ENCODE results near the gene ATP5MC2. TPM values are rescaled to one million over a fixed set of nuclear protein-coding genes. Genes with fewer than 3 reads are reported as not detected.

ATP5MC2 gene
- polyA plus RNA-seq, 1 donor from 2014 or later, result 331 TPM

GRCh38 chr12:53622724-53623123 lies 53.2 kb downstream of the ATP5MC2 start:
- Histone ChIP-seq H3K27me3 (ENCODE audit: insufficient read depth, low read depth, low read length) (no peaks in the 10 kb centered on the region), H3K4me2 (ENCODE audit: low read length) (no peak overlapping the region), H3K79me2 (replicated peaks; ENCODE audit: insufficient read depth, low read length) (peaks cover 44% of the 10 kb centered on the region), H2AFZ (ENCODE audit: low read depth, low read length) (no peak overlapping the region), H3K27ac (ENCODE audit: low read length) (no peak overlapping the region), H3K4me3 (ENCODE audit: low read length) (no peak overlapping the region), H3K9me2 (ENCODE audit: insufficient read depth, low read length) (no peaks in the 10 kb centered on the region), H3K36me3 (ENCODE audit: insufficient read depth, low read length) (no peaks in the 10 kb centered on the region), H3K9me3 (ENCODE audit: low read length) (no peaks in the 10 kb centered on the region), H3K9ac (ENCODE audit: low read length) (no peak overlapping the region), H3F3A (ENCODE audit: insufficient read depth, low read length, poor library complexity, severe bottlenecking) (no peaks in the 10 kb centered on the region), H4K20me1 (ENCODE audit: insufficient read depth) (no peaks in the 10 kb centered on the region)
- TF ChIP-seq RAD21 (conservative IDR thresholded peaks at IDR 0.05) (no peak), MXI1 (conservative IDR thresholded peaks at IDR 0.05; ENCODE audit: poor library complexity, severe bottlenecking) (no peak), SMC3 (conservative IDR thresholded peaks at IDR 0.05; ENCODE audit: poor library complexity) (no peak), POLR2AphosphoS5 (IDR thresholded peaks at IDR 0.05) (no peak), TAF1 (IDR thresholded peaks at IDR 0.05; ENCODE audit: low read depth) (no peak), EP300 (conservative IDR thresholded peaks at IDR 0.05; ENCODE audit: poor library complexity, severe bottlenecking) (no peak), EZH2 (IDR thresholded peaks at IDR 0.05; ENCODE audit: borderline replicate concordance, insufficient read depth, low read length, poor library complexity, severe bottlenecking) (no peak), REST (IDR thresholded peaks at IDR 0.05; ENCODE audit: borderline replicate concordance) (no peak)
- TF ChIP-seq, protein P1, sequence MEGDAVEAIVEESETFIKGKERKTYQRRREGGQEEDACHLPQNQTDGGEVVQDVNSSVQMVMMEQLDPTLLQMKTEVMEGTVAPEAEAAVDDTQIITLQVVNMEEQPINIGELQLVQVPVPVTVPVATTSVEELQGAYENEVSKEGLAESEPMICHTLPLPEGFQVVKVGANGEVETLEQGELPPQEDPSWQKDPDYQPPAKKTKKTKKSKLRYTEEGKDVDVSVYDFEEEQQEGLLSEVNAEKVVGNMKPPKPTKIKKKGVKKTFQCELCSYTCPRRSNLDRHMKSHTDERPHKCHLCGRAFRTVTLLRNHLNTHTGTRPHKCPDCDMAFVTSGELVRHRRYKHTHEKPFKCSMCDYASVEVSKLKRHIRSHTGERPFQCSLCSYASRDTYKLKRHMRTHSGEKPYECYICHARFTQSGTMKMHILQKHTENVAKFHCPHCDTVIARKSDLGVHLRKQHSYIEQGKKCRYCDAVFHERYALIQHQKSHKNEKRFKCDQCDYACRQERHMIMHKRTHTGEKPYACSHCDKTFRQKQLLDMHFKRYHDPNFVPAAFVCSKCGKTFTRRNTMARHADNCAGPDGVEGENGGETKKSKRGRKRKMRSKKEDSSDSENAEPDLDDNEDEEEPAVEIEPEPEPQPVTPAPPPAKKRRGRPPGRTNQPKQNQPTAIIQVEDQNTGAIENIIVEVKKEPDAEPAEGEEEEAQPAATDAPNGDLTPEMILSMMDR (IDR thresholded peaks at IDR 0.05; ENCODE audit: poor library complexity, severe bottlenecking), result no peak

DNA sequence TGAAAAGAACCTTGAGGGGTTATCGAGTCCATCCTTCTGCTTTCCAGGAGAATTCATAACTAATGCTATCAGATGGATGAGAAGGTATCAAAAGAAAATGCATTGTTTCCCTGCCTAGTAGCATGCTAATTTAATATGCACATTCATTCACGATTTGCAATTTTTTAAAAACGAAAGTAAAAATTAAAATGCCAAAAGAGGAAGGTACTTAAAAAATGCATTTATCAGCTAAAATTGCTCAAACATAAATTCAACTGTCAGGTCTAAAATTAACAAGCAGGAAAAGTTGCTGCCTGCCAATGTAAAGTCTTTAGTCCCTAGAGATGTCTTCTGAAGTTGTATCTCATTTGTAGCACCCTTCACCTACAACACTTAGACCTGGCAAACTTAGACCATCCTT lies 57.6 kb downstream of the ATP5MC2 start:
- Histone ChIP-seq H3F3A (ENCODE audit: insufficient read depth, low read length, poor library complexity, severe bottlenecking) (no peaks in the 10 kb centered on the region), H3K9me3 (ENCODE audit: low read length) (no peaks in the 10 kb centered on the region), H3K9ac (ENCODE audit: low read length) (no peak overlapping the region), H3K9me2 (ENCODE audit: insufficient read depth, low read length) (no peaks in the 10 kb centered on the region), H3K36me3 (ENCODE audit: insufficient read depth, low read length) (no peaks in the 10 kb centered on the region), H3K27ac (ENCODE audit: low read length) (no peak overlapping the region), H3K4me3 (ENCODE audit: low read length) (no peak overlapping the region), H4K20me1 (ENCODE audit: insufficient read depth) (no peaks in the 10 kb centered on the region), H3K4me2 (ENCODE audit: low read length) (no peak overlapping the region), H3K27me3 (ENCODE audit: insufficient read depth, low read depth, low read length) (no peaks in the 10 kb centered on the region), H2AFZ (ENCODE audit: low read depth, low read length) (no peak overlapping the region), H3K79me2 (replicated peaks; ENCODE audit: insufficient read depth, low read length) (peaks cover 30% of the 10 kb centered on the region)
- TF ChIP-seq REST (IDR thresholded peaks at IDR 0.05; ENCODE audit: borderline replicate concordance), result no peak
- TF ChIP-seq EP300 (conservative IDR thresholded peaks at IDR 0.05; ENCODE audit: poor library complexity, severe bottlenecking), result no peak
- TF ChIP-seq, protein P1 (IDR thresholded peaks at IDR 0.05; ENCODE audit: poor library complexity, severe bottlenecking), result no peak
- TF ChIP-seq POLR2AphosphoS5 (IDR thresholded peaks at IDR 0.05), result no peak
- TF ChIP-seq RAD21 (conservative IDR thresholded peaks at IDR 0.05), result no peak
- TF ChIP-seq MXI1 (conservative IDR thresholded peaks at IDR 0.05; ENCODE audit: poor library complexity, severe bottlenecking), result no peak
- no peak for TF ChIP-seq TAF1 (IDR thresholded peaks at IDR 0.05; ENCODE audit: low read depth)
- no peak for TF ChIP-seq EZH2 (IDR thresholded peaks at IDR 0.05; ENCODE audit: borderline replicate concordance, insufficient read depth, low read length, poor library complexity, severe bottlenecking)
- TF ChIP-seq SMC3 (conservative IDR thresholded peaks at IDR 0.05; ENCODE audit: poor library complexity), result no peak

All from neural cell (in vitro differentiated cells).